Hair follicle dermal papilla cell (primary cell): ENCODE data around the gene GET4. TPM values are rescaled to one million over a fixed set of nuclear protein-coding genes. Genes with fewer than 3 reads are reported as not detected.

Source experiments
- total RNA-seq: library from RNA; depleted of rRNA; stranded (reverse); fragments of >200 nt; gene quantifications from 2 replicates; pipeline ENCODE4 v1.2.3, GENCODE V29; 2012

GET4 gene, protein sequence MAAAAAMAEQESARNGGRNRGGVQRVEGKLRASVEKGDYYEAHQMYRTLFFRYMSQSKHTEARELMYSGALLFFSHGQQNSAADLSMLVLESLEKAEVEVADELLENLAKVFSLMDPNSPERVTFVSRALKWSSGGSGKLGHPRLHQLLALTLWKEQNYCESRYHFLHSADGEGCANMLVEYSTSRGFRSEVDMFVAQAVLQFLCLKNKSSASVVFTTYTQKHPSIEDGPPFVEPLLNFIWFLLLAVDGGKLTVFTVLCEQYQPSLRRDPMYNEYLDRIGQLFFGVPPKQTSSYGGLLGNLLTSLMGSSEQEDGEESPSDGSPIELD
- total RNA-seq, result 18.3 and 22.7 TPM in 2 replicates

DNA sequence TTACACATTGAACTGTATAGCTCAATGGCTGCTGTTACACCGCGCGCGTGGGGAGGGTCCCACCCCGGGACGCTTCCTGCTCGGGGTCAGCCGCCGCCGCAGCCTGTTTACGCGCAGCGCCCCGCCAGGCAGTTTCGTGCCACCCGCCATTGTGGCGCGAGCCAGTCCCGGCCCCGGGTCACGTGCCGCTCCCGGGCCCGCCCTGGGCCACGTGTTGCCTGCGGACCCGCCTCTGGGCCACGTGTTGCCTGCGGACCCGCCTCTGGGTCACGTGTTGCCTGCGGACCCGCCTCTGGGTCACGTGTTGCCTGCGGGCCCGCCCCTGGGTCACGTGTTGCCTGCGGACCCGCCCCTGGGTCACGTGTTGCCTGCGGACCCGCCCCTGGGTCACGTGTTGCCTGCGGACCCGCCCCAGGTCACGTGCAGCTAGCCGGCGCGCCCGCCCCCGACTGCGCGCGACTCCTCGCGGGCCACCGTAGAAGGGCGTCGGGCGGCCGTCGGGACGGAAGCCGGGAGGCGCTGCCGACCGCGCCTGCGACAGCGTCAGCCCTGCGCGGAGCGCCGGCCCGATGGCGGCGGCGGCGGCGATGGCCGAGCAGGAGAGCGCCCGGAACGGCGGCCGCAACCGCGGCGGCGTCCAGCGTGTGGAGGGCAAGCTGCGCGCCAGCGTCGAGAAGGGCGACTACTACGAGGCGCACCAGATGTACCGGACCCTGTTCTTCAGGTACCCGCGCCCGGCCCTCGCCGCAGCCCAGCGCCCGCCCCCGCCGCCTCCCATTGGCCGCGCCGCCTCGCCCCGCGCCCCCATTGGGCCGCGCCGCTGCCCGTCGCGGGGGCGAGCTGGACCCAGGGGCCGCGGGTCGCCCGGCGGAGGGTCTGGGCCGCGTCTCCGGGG is at the start of gene GET4:
Gene GET4, plus strand, starts transcription at position 478 of the 895 bp plus-strand sequence. Its CDS starts 92 bp downstream, at position 570.

DNA sequence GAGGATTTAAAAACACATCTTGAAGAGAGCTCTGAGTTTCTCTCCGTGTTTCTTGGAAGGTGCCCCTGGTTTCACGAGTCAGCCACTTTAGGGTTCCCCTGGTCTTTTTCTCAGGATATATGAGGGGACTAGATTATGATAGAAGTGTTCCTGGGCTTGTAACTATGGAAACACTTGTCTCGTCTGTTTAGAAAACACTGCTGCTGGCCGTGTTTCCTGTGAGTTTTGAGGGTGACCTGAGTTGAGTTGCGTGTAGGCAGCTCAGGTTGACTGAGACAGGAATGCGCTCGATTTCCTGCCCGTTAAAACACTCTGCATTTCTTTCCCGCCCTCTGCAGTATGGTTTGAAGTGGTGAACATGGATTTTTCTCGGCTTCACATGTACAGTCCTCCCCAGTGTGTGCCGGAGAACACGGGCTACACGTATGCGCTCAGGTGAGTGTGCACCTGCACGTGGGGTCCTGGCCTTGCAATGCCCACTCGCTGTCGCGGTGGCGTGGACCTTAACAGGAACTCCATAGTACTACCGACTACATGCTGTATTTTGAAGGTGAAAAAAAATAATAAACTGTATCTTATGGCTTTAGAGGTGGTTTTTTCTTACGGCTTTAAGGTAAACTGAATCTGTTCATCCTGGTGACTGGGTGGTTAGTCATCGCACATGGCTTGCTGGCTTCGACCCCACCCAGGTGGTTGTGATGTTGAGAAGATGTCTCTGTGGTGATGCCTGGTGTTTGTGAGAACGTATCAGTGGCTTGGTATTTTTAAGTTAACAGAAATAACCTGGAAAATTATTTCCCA is 44.0 kb upstream of the GET4 start, which contains the start of gene SUN1:
Gene SUN1, plus strand, starts transcription at position 310 of the 801 bp plus-strand sequence. Its CDS starts 49 bp downstream, at position 359.

Other genes with a start within 250 kb of the GET4 start
- gene DNAAF5, start 149.9 kb upstream of the GET4 start, total RNA-seq, result 24.4 and 28.2 TPM in 2 replicates
- gene PRKAR1B, start 149.3 kb upstream of the GET4 start, total RNA-seq, result 8.7 and 9.2 TPM in 2 replicates
- gene SUN1, start 44.1 kb upstream of the GET4 start, total RNA-seq, result 225 and 246 TPM in 2 replicates
- gene ADAP1, start 78.1 kb downstream of the GET4 start, total RNA-seq, result 0.16 and 0.97 TPM in 2 replicates
- 10.0 and 10.4 TPM in 2 replicates for gene COX19, start 99.0 kb downstream of the GET4 start, total RNA-seq
- not detected in 2 replicates for gene CYP2W1, start 106.6 kb downstream of the GET4 start, total RNA-seq
- 1.2 and 1.6 TPM in 2 replicates for gene GPR146, start 168.0 kb downstream of the GET4 start, total RNA-seq
- 4.2 and 6.0 TPM in 2 replicates for gene GPER1, start 211.6 kb downstream of the GET4 start, total RNA-seq